C4-2B (cell line): ENCODE results near the gene GH2.

Experiments used
- ZFX ChIP-seq: fragments of 450-650 bp; IDR thresholded peaks from 2 replicates; pipeline ENCODE4 v1.6.1; 2017
- TF ChIP-seq, protein P1 (sequence below): fragments of 450-650 bp; conservative IDR thresholded peaks from 2 replicates; pipeline ENCODE4 v1.5.1; 2017; ENCODE audit warnings: mild to moderate bottlenecking

DNA sequence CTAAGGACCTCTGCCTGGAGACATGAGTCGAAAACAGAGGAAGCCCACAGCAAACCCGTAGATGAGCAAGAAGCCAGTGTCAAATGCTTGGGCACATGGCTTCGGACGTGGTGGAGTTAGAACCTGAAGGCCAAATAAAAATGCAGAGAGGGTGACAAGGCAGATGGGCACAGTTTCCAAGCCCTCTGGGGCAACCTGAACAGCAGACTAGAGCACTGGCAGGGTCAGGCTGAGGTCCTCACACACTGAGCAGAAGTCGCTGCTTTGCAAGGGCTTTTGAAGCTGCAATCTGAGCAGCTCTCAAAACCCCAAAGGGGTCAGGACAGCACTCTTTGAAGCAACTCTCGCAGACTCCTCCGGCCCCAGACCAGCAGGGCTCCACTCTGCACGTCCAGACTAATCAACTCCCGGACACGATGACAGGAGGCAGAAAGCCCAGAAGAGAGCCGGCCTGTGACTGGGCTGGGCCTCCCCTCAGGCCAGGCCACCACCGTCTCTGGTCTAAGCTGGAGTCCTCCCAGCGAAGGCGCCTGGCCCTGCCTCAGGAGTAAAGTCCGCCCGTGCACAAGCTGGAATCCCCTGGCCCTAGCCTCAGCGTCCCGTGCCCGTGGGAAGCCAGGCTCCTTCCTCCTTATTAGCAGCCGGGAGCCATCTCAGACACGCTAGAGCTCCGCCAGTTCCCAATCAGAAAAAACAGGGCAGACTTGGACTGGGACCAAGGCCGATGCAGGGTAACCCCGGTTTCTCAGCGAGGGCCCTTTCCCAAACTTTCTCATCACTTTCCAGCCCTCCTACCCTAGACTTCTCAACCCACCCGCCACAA lies 40.2 kb downstream of the GH2 start:
- TF ChIP-seq, protein P1, sequence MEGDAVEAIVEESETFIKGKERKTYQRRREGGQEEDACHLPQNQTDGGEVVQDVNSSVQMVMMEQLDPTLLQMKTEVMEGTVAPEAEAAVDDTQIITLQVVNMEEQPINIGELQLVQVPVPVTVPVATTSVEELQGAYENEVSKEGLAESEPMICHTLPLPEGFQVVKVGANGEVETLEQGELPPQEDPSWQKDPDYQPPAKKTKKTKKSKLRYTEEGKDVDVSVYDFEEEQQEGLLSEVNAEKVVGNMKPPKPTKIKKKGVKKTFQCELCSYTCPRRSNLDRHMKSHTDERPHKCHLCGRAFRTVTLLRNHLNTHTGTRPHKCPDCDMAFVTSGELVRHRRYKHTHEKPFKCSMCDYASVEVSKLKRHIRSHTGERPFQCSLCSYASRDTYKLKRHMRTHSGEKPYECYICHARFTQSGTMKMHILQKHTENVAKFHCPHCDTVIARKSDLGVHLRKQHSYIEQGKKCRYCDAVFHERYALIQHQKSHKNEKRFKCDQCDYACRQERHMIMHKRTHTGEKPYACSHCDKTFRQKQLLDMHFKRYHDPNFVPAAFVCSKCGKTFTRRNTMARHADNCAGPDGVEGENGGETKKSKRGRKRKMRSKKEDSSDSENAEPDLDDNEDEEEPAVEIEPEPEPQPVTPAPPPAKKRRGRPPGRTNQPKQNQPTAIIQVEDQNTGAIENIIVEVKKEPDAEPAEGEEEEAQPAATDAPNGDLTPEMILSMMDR = no peak
- no peak for TF ChIP-seq ZFX
